ENCODE measurements around the gene IRAG1.

The IRAG1 gene

GRCh38 chr11:10645212-10645795 lies 48.3 kb downstream of the IRAG1 start:
- no peak for DNase-seq

Data from DMS53 (cell line).